IPS-18a (cell line): Measurements from ENCODE around the gene MAP6.

Experiments used
- H3K27ac ChIP-seq: one replicate; pipeline ENCODE4 v1.5.1; 2013; ENCODE audit warnings: low read length
- H3K27me3 ChIP-seq: one replicate; pipeline ENCODE4 v1.6.1; 2013; ENCODE audit warnings: mild to moderate bottlenecking, low read length; ENCODE audit not compliant: control insufficient read depth, insufficient read depth
- H3K36me3 ChIP-seq: one replicate; pipeline ENCODE4 v1.6.1; 2013; ENCODE audit warnings: low read depth, low read length; ENCODE audit not compliant: control insufficient read depth
- H3K4me1 ChIP-seq: one replicate; pipeline ENCODE4 v1.6.1; 2013; ENCODE audit warnings: low read depth, low read length; ENCODE audit not compliant: control insufficient read depth
- H3K4me3 ChIP-seq: one replicate; pipeline ENCODE4 v1.5.1; 2013; ENCODE audit warnings: low read length
- H3K9ac ChIP-seq: one replicate; pipeline ENCODE4 v1.6.1; 2013; ENCODE audit warnings: mild to moderate bottlenecking, low read length, moderate library complexity
- H3K9me3 ChIP-seq: one replicate; pipeline ENCODE4 v1.6.1; 2013; ENCODE audit warnings: low read depth, low read length; ENCODE audit not compliant: control insufficient read depth

MAP6 gene

DNA sequence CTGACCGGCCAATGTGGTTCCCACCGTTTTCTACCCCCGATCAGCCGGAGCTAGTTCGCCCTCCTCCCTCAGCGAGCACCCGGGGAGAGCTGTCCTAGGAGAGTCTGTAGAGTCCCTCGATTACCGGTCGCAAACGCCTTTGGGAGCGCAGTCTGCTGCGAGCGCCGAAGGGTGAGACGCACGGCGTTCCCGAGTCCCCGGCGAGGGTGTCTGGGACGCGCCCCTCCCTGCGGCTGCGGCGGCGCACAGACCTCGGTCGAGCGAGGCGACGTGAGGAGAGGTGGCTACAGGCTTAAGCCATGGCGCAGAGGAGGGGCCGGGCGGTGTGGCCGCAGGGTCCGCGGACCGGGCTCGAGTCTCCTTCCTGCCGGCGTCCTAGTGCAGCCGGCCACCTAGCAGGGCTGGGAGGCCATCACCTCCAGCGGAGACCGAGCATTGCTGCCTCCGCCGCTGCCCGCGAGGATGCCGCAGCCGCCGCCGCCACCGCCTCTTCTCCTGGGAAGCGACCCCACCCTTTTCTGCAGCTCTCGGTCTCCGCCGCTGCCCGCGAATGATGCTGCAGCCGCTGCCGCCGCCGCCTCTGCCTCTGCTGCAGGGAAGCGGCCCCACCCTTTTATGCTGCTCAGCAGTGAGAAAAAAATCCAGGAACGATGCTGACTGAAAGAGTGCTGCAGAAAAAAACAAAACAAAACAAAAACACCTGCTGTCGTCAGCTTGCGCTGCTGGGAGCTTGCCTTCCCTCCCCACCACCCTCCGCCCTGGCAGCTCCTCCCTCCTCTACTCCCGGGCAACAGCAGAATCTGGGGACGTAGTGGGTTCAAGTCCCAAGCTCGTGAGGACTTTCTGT lies at the start of gene MAP6:
Gene MAP6 (minus strand): TSS at position 588 of the 847 bp plus-strand sequence. CDS start 669 bp downstream, outside the sequence.
- Histone ChIP-seq H3K9me3 (no peaks in the 10 kb centered on the region), H3K9ac (no peak within 1 kb of the TSS), H3K4me3 (peak within 1 kb of the TSS; percentile 53), H3K27me3 (peaks cover 82% of the 10 kb centered on the region), H3K36me3 (no peaks in the 10 kb centered on the region), H3K27ac (no peak within 1 kb of the TSS), H3K4me1 (peaks cover 20% of the 10 kb centered on the region)

DNA sequence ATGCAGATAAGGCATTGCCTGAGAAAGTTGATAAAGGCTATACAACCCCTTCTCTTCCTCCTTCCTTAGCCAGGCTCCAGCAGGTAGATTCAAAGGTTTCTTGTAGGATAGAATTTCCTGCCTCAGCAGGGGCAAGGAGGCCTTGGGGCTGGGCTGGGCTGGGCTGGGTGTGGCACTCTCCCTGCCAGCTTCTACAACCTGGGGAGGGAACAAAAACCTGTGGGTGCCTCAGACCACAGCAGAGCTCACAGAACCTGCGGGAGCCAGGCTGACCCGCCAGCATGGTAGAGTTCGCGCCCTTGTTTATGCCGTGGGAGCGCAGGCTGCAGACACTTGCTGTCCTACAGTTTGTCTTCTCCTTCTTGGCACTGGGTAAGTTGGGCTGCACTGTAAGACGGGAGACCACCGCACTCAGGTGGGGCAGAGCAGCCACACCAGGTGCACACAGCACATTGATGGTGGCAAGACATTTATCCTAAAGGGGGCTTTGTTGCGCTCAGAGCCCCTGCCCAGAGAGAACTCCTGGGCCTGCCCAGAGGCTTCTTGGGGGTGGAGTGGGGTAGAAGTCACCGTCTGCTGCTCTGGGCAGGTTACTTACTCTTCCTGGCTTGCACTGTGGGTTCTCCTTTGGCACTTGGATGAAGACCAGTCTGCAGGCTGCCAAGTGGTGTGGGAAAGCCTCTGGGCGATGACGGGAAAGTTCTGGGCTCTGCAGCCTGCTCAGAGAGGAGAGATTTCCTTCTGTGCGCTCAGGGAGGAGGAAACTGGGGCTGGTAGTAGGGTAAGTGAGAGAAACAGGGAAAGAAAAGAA lies 49.0 kb upstream of the MAP6 start, which contains the start of gene MOGAT2:
Gene MOGAT2 (plus strand): TSS at position 231 of the 811 bp plus-strand sequence. CDS start 51 bp downstream, at position 282.
- no peak within 1 kb of the TSS for H3K9ac ChIP-seq
- H3K27me3 ChIP-seq = peaks cover 39% of the 10 kb centered on the region
- H3K4me1 ChIP-seq = peaks cover 3% of the 10 kb centered on the region
- H3K9me3 ChIP-seq = no peaks in the 10 kb centered on the region
- H3K27ac ChIP-seq = no peak within 1 kb of the TSS
- H3K4me3 ChIP-seq = no peak within 1 kb of the TSS
- H3K36me3 ChIP-seq = no peaks in the 10 kb centered on the region

DNA sequence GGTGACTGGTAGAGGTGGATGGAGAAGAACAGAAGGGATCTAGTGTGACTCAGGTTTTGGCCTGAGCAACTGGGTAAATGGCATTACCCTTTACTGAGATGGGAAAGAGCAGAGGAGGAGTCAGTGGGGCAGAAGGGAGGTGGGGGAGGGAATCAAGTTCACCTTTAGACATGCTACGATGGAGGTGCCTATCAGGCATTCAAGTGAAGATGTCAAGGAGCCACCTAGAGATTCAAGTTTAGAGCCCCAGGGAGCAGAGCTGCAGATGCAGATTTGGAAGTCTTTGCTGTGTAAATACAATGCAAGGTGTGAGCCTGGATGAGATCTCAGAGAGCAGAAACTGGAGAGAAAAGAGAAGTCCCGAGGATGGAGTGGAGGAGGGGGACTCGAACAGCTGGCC lies 47.8 kb upstream of the MAP6 start:
- Histone ChIP-seq H3K9me3 (no peaks in the 10 kb centered on the region), H3K36me3 (no peaks in the 10 kb centered on the region), H3K4me3 (no peak overlapping the region), H3K9ac (no peak overlapping the region), H3K27me3 (peaks cover 39% of the 10 kb centered on the region), H3K27ac (no peak overlapping the region), H3K4me1 (peaks cover 3% of the 10 kb centered on the region)

DNA sequence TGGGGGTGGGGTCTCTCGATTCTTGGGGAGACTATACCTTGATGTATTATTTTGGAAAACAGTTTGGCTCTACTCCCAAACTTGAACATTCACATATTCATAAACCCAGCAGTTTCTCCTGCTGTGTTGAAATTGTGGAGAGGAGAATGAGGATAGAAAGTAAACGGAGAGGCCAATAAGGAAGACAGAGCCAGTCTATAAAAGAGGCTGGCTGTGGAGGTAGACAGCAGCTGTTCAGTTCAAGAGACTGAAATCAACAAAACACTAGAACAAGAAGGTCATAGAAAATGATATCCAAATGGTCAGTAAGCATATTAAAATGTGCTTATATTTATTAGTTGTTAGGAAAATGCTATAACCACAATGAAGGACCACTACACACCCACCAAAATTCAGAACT lies 46.9 kb upstream of the MAP6 start:
- no peak overlapping the region for H3K9ac ChIP-seq
- H3K9me3 ChIP-seq = no peaks in the 10 kb centered on the region
- no peaks in the 10 kb centered on the region for H3K36me3 ChIP-seq
- no peak overlapping the region for H3K27ac ChIP-seq
- H3K27me3 ChIP-seq = peaks cover 39% of the 10 kb centered on the region
- no peak overlapping the region for H3K4me3 ChIP-seq
- peaks cover 3% of the 10 kb centered on the region for H3K4me1 ChIP-seq

DNA sequence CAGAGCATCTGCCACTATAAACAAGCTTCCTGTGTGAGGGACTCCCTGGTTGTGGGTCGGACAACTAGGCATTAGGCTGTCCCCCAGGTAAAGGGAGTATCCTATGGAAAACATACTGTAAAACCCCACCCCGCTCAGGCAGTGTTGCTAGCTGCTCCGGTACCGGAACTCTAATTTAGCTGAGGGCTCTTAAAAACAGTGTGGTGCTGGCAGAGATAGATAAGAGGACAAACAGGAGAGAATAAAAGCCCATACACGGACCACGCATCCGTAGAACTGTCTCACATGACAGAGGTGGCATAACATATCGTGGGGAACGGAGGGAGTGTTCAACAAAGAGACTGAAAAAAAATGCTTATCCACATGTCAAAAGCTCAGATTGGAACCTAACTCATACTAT lies 45.4 kb upstream of the MAP6 start:
- H3K27me3 ChIP-seq = peaks cover 39% of the 10 kb centered on the region
- H3K9ac ChIP-seq = no peak overlapping the region
- H3K4me1 ChIP-seq = peaks cover 3% of the 10 kb centered on the region
- no peaks in the 10 kb centered on the region for H3K9me3 ChIP-seq
- H3K36me3 ChIP-seq = no peaks in the 10 kb centered on the region
- no peak overlapping the region for H3K27ac ChIP-seq
- no peak overlapping the region for H3K4me3 ChIP-seq

DNA sequence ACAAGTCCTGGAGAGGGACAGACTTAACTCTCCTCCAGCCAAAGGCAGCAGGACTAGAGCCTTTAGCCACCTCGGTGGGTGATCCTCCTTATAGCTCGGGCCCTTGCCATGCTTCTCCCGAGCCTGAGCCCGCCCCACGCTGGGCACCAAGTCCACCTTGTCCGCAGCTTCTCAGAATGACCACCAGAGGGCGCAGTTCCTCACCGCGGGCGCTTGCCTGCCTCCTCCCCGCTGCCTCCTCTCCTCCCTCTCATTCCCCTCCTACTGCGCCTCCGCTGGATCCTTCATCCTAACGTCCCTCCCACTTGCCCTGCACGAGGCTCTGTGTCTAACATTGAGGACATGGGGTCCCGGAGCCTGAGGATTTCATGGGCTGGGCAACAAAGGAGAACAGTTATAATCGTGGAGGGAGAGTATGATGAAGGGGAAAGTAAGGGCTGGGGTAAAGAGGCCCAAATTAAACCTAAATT lies 37.5 kb upstream of the MAP6 start:
- Histone ChIP-seq H3K9me3 (no peaks in the 10 kb centered on the region), H3K27ac (no peak overlapping the region), H3K9ac (no peak overlapping the region), H3K36me3 (no peaks in the 10 kb centered on the region), H3K27me3 (no peaks in the 10 kb centered on the region), H3K4me3 (no peak overlapping the region), H3K4me1 (no peaks in the 10 kb centered on the region)

DNA sequence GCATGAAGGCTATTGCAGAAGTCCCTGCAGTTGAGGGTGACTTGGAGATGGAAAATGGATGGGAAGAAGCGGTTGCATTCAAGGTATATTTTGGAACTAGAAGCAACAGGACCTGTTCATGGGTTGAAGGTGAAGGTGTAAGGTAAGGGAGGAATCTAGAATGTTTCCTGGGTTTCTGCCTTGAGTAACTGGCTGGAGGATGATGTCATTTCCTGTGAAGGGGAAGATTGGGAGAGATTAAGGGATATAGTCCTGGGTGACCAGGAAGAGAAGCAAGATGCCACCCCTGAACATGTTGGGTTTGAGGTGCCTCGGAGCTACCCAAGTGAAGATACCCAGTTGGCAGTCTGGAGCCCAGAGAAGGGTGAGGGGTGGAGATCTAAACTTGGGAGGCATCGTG lies 36.7 kb upstream of the MAP6 start:
- Histone ChIP-seq H3K36me3 (no peaks in the 10 kb centered on the region), H3K27me3 (no peaks in the 10 kb centered on the region), H3K27ac (no peak overlapping the region), H3K4me3 (no peak overlapping the region), H3K4me1 (no peaks in the 10 kb centered on the region), H3K9me3 (no peaks in the 10 kb centered on the region), H3K9ac (no peak overlapping the region)

DNA sequence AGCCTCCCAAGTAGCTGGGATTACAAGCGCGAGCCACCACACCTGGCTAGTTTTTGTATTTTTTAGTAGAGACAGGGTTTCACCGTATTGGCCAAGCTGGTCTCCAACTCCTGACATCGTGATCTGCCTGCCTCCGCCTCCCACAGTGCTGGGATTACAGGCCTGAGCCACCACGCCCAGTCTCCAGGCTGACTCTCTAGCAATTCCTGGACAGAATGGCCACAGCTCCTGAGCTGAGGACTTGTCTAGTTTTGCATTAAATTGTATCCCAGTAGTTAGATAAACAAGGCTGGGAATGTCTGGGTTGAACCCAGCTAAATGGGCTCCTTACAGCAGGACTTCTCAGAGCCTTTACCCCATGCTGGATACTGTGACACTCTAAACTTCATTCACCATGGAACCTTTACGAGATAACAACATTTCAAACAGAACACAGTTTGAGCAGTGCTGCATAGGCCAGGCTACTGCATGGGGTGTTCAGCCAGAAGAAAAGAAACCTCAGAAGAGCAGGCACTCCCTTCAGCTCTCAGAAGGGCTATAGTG lies 34.9 kb upstream of the MAP6 start:
- Histone ChIP-seq H3K27me3 (no peaks in the 10 kb centered on the region), H3K4me3 (no peak overlapping the region), H3K4me1 (no peaks in the 10 kb centered on the region), H3K9ac (no peak overlapping the region), H3K27ac (no peak overlapping the region), H3K36me3 (no peaks in the 10 kb centered on the region), H3K9me3 (no peaks in the 10 kb centered on the region)

DNA sequence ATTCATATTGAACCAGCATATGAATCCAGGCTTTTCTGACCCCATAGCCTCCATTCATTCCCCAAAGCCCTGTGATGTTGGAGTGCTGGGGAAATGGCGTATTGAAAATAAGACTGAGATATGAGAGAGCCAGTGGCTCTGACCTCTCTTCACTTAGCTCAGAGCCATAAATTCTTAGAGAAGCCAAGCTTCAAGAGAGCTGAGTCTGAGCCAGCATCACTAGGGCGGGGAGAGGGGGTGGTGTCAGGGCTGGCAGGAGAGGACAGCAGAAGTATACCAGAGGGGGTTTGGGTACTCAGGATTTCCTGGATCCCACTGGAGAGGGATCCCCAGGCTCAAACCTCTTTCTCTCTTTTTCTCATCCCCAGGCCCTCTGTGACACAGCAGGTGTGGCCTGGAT lies 32.1 kb upstream of the MAP6 start:
- no peak overlapping the region for H3K4me3 ChIP-seq
- no peaks in the 10 kb centered on the region for H3K9me3 ChIP-seq
- no peaks in the 10 kb centered on the region for H3K27me3 ChIP-seq
- no peak overlapping the region for H3K9ac ChIP-seq
- no peak overlapping the region for H3K27ac ChIP-seq
- H3K4me1 ChIP-seq = no peaks in the 10 kb centered on the region
- no peaks in the 10 kb centered on the region for H3K36me3 ChIP-seq

DNA sequence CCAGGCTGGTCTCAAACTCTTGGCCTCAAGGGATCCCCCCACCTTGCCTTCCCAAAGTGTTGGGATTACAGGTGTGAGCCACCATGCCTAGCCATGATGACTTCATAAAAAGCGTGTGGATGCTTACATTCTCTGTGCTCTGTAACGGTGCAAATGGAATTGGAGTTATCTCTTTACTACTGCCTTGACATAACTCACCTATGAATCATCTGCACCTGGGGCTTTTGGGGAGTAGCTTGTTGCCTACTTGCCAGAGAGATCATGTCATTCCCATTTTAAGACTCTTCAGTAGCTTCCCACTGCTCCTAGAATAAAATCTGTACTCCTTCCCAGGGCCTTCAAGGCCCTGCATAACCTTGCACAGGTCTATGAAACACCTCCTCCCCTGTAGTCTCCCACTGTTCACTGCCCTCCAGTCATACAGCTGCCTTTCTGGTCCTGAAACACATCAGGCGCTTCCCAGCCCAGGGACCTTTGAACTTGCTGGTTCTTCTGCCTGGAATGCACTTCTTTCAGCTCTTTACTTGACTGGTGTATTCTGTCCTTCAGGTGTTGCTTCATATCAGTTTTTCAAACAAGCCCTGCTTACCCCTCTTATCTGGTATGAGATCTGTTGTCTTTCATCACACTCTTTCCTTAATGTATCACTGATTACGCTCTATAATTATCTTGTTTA lies 29.2 kb upstream of the MAP6 start:
- Histone ChIP-seq H3K4me1 (no peaks in the 10 kb centered on the region), H3K9me3 (no peaks in the 10 kb centered on the region), H3K27ac (no peak overlapping the region), H3K4me3 (no peak overlapping the region), H3K9ac (no peak overlapping the region), H3K36me3 (no peaks in the 10 kb centered on the region), H3K27me3 (no peaks in the 10 kb centered on the region)

DNA sequence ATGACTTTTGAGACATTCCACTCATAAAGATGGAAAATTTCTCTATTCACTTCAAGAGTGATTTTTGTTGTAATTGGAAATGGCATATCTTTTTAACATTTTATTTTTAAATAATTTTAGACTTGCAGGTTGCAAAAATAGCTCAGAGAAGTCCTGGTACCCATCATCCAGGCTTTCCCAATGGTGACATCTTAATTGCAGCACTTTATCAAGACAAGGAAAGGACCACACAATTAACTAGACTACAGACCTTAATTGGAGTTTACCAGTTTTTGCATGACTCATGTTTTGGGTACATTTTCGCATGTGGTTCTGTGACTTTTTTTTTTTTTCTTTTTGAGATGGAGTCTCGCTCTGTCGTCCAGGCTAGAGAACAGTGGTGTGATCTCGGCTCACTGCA lies 23.0 kb upstream of the MAP6 start:
- Histone ChIP-seq H3K27ac (no peak overlapping the region), H3K9me3 (no peaks in the 10 kb centered on the region), H3K36me3 (no peaks in the 10 kb centered on the region)

More for the DNA sequence above, 23.0 kb upstream of the MAP6 start:
- Histone ChIP-seq H3K27me3 (no peaks in the 10 kb centered on the region), H3K4me1 (no peaks in the 10 kb centered on the region), H3K9ac (no peak overlapping the region), H3K4me3 (no peak overlapping the region)
